ENCODE measurements around the gene RNF186. TPM values are rescaled to one million over a fixed set of nuclear protein-coding genes. Genes with fewer than 3 reads are reported as not detected.

RNF186 gene
- total RNA-seq, 6 donors from 2014 or later, result not detected

GRCh38 chr1:19844731-19845495 lies 29.8 kb upstream of the RNF186 start:
- H3K9me3 ChIP-seq, result no peaks in the 10 kb centered on the region

GRCh38 chr1:19840228-19840627 lies 25.1 kb upstream of the RNF186 start:
- DNase-seq (no peak), ATAC-seq (ENCODE audit: low FRiP score in 2 of 2) (no peak)
- Histone ChIP-seq H3K36me3 (no peaks in the 10 kb centered on the region), H3K4me3 (no peak overlapping the region), H3K9me3 (no peaks in the 10 kb centered on the region), H3K27ac (no peak overlapping the region), H3K27me3 (no peaks in the 10 kb centered on the region), H3K4me1 (no peaks in the 10 kb centered on the region)
- TF ChIP-seq POLR2AphosphoS5 (IDR thresholded peaks at IDR 0.05) (no peak), EP300 (IDR thresholded peaks at IDR 0.05) (no peak)

More at GRCh38 chr1:19844731-19845495, 29.8 kb upstream of the RNF186 start:
- Histone ChIP-seq H3K27me3 (no peaks in the 10 kb centered on the region), H3K36me3 (no peaks in the 10 kb centered on the region), H3K4me3 (no peak overlapping the region), H3K4me1 (no peaks in the 10 kb centered on the region), H3K27ac (no peak overlapping the region)
- DNase-seq (no peak), ATAC-seq (ENCODE audit: low FRiP score in 2 of 2) (no peak)
- TF ChIP-seq EP300 (IDR thresholded peaks at IDR 0.05), result no peak
- TF ChIP-seq CTCF (IDR thresholded peaks at IDR 0.05), result no peak
- no peak for TF ChIP-seq POLR2AphosphoS5 (IDR thresholded peaks at IDR 0.05)
- no peak for TF ChIP-seq POLR2A (IDR thresholded peaks at IDR 0.05)
- 31 to 32% methylated on average over 11 of the region's 11 CpGs for WGBS, 2 donors

DNA sequence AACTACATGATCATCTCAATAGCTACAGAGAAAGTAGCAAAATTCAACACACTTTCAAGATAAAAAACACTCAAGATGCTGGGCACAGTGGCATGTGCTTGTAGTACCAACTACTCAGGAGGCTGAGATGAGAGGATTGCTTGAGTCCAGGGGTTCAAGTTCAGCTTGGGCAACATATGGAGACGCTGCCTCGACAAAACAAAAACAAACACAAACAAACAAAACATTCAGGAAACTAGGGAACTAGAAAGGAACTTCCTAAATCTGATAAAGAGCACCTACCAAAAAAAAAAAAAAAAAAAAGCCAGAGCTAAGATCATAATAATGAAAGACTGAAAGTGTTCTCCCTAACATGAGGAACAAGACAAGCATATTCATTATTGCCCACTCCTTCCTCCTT lies 22.8 kb upstream of the RNF186 start:
- Histone ChIP-seq H3K4me1 (no peaks in the 10 kb centered on the region), H3K4me3 (no peak overlapping the region), H3K27me3 (no peaks in the 10 kb centered on the region), H3K36me3 (no peaks in the 10 kb centered on the region), H3K9me3 (no peaks in the 10 kb centered on the region), H3K27ac (no peak overlapping the region)
- TF ChIP-seq POLR2AphosphoS5 (IDR thresholded peaks at IDR 0.05), result no peak
- no peak for TF ChIP-seq EP300 (IDR thresholded peaks at IDR 0.05)
- TF ChIP-seq POLR2A (IDR thresholded peaks at IDR 0.05), result no peak
- no peak for TF ChIP-seq CTCF (IDR thresholded peaks at IDR 0.05)
- DNase-seq, result no peak
- ATAC-seq (ENCODE audit: low FRiP score in 2 of 2), result no peak
- WGBS, 2 donors, result 18 to 32% methylated on average over 2 of the region's 2 CpGs

DNA sequence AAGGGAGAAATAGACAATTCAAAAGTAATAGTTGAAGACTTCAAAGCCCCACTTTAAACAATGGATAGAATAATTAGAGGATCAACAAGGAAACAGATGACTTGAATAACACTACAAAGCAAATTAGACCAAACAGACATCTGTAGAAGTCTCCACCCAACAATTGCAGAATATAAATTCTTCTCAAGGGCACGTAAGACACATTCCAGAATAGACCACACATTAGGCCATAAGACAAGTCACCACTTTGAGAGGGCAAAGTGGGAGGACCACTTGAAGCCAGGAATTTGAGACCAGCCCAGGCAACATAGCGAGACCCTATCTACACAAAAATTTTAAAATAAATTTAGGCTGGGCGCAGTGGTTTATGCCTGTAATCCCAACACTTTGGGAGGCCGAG lies 20.5 kb upstream of the RNF186 start:
- Histone ChIP-seq H3K4me1 (no peaks in the 10 kb centered on the region), H3K27me3 (no peaks in the 10 kb centered on the region), H3K4me3 (no peak overlapping the region), H3K36me3 (no peaks in the 10 kb centered on the region), H3K9me3 (no peaks in the 10 kb centered on the region), H3K27ac (no peak overlapping the region)
- no peak for ATAC-seq (ENCODE audit: low FRiP score in 2 of 2)
- TF ChIP-seq POLR2A (IDR thresholded peaks at IDR 0.05) (no peak), CTCF (IDR thresholded peaks at IDR 0.05) (no peak), POLR2AphosphoS5 (IDR thresholded peaks at IDR 0.05) (no peak), EP300 (IDR thresholded peaks at IDR 0.05) (no peak)
- WGBS, 2 donors, result 87 to 92% methylated on average over 4 of the region's 4 CpGs
- DNase-seq, result no peak

DNA sequence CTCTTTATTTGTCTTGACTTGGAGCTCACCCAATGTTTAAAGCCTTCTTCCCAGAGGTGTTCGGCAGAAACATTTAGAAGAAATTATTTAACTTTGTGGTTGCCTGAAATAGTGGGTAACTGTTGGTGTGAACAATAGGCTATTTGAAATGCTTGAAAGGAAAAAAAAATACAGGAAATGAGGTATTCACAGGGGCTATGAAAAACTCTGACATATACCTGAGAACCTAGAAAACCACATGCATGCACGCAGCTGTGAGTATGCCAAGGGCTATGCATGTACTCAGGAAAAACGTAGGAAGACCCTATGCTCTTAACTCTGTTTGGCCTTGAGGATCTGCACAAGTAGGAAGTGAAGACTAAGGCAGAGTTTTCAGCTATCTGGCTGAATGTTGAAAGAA lies 16.4 kb upstream of the RNF186 start:
- Histone ChIP-seq H3K4me3 (no peak overlapping the region), H3K9me3 (no peaks in the 10 kb centered on the region), H3K4me1 (no peaks in the 10 kb centered on the region), H3K27ac (no peak overlapping the region), H3K27me3 (no peaks in the 10 kb centered on the region), H3K36me3 (no peaks in the 10 kb centered on the region)
- ATAC-seq (ENCODE audit: low FRiP score in 2 of 2), result no peak
- TF ChIP-seq EP300 (IDR thresholded peaks at IDR 0.05), result no peak
- TF ChIP-seq POLR2A (IDR thresholded peaks at IDR 0.05), result no peak
- no peak for TF ChIP-seq CTCF (IDR thresholded peaks at IDR 0.05)
- TF ChIP-seq POLR2AphosphoS5 (IDR thresholded peaks at IDR 0.05), result no peak
- 69 to 79% methylated on average over 3 of the region's 3 CpGs for WGBS, 2 donors
- DNase-seq, result no peak

Measured in upper lobe of left lung (tissue), 6 donors.